LoVo (cell line): ENCODE measurements around the gene RAI1.

Source experiments
- DNase-seq: peaks from one replicate; pipeline ENCODE4 v3.0.0-alpha.2; 2016; ENCODE audit warnings: low spot score

RAI1 gene

DNA sequence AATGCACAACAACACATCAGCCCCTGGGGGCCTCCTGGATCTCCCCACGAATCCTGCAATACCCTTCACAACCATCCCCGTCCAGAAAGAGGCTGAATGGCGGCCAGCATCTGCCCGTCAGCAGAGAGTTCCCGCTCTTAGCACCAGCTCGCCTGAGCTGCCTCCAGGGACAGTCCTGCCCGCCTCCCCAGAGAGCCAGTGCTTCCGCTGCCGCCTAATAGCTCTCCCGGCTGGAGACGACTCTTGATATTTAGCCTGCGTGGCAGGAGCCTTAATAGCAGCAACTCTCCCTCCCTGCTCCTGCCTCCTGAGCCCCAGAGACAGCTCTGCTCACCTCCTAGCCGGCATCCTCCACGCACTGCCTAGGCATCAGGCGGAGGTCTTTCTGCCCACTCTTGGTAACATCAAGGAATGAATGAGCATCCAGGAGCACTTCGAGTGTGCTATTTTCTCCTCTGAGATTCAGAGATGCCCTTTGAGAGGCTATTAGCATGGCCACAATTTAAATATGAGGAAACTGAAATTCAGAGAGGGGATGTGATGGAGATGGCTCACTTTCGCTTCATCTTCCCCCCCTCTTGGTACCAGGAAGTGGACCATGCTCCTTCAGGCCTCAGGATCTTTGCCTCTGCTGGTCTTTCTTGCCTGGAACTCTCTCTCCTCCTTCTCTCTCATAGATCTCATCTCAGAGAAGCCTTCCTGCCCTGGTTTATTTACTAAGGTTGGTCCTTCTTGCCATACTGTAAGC is 67.9 kb downstream of the RAI1 start:
- DNase-seq: no peak

GRCh38 chr17:17749921-17750320 is 68.7 kb downstream of the RAI1 start:
- DNase-seq: no peak

DNA sequence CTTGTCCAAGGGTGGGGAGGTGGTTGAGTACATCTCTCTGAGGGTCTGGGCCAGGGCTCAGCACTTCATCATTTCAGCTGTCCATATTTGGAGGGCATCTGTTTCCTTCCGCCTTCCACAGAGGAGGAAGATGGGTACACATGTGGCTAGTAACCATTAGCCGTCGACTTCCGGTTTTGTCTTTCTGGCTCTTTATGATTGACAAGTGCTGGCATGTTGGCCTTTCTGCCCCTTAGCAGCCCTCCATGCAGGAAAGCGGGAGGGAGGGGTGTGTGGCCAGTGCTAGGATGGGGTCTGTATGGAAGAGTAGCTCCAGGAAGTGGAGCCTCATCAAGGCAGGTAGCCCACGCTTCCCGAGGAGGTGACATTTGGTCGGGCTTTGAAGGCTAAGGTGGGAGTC is 69.6 kb downstream of the RAI1 start:
- no peak for DNase-seq

DNA sequence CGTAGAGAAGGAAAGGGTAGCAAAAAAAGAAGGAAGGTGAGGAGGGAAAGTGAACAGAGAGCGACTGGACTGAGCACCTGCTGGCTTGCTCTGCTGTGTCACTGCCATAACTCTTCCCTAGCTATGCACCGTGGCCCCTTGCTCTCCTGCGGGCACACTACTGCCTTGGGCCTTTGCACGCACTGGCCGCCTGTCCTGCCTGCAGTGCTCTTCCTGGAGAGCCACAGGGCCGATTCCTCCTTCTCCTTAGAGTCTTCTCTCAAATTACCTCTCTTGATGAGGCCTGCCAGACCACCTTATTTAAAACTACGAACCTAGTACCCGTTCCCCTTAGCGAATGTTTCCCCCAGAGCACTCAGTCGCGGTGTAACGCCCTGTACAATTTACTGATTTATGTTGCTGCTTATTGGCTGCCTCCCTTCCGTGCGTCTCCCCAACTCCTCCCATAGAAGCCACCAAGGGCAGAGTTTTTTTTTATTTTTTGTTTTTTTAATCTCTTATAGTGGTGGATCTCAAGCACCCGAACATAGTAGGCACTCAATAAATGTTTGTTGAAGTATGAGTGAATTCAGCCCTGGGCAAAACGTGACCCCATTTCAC is 70.3 kb downstream of the RAI1 start:
- DNase-seq: no peak

DNA sequence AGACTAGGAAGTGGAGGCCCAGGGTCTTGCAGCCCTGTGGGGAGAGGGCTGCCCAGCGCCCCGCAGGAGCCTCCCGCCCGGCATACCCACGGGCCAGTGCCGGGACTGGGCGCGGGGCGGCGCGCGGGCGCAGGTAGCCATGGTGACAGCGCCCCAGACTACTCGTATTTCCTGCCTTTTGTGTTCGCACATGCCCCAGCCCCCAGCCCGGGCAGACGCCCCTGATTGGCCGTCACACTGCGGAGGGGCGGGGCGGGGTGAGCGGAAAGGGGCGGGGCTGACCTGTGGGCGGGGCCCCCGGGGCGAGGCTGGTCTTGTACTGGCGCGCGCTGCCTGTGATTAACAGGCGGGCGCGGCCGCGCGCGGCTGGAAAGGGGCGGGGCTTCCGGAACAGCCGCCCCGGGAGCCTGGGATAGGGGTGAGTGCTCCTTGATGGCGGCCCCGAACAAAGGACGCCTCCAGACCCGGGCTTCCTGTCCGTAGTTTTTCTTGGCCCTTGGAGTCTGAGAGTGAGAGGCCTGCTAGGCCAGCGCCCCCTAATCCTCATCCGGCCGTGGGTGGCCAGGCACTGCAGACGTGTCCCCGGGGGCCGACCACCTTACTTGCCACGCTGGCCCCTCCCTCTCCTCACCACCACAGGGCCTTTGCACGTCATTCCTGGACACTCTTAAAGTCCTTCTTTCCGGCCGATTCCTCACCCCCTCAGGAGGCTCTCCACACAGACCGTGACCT is 71.0 kb downstream of the RAI1 start:
- peak; percentile 95 for DNase-seq

DNA sequence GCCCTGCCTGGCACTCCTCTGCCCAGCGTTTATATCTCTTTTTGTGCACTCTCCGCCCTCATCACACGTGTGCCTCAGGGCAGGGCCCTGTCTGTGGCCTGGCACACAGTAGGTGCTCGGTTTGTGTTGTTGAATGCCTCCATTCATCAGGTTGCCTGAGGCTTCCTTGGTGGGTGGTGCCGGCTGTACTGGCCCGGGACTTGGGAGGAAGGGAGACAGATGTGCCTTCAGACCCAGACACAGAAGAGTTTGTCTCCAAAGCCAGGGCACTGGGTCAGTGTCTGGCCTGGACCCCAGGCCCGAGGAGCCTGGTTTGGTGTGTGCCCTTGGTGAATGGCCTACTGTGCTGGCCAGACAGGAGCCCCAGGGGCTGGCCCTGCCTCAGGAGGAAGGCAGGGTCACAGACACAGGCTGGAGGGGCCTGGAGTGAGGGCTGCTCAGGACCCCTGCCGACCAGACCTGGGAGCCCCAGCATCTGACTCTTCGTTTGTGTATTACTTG is 71.6 kb downstream of the RAI1 start:
- DNase-seq: no peak

DNA sequence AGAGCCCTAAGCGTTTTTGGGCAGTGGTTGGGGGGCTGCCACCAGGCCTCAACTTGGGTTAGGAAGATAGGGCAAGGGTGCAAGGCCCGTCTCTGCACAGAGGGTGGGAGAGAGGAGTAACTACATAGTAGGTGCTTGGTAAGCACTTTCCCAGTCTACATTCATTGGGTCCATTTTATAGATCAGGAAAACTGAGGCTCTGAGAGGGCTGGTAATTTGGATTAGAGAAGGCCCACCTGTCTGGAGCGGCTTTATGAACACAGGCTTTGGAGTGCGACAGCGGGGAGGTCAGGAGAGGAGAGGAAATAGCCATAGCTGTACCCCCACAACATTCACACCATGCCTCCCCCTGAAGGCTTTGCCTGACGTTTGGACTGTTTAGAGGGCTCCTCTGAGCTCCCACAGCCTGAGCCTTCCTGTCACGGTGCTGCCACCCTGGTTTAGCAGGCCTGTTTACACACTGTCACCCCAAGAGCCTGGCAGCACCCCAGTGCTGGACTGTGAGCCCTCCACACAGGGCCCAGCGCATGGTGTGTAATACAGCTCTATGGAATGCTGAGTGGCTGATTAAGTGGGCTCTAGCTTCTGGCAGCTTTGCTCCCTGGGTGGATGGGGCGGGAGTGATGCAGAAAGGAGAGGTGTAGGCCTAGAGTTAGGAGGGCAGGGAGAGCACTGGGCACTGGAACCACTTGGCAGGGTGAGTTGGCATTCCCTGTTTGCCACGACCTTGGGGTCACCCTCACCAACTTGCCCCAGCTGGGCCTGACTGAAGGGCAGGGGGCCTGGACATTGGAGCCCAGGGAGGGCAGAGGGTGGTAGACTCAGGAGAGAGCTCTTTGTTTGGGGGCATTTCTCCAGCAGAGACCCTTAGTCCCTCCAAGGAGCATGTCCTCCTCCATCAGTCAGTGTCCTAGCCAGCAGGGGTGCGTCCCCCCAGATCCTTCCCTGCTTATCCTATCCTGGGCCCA is 73.7 kb downstream of the RAI1 start:
- no peak for DNase-seq

DNA sequence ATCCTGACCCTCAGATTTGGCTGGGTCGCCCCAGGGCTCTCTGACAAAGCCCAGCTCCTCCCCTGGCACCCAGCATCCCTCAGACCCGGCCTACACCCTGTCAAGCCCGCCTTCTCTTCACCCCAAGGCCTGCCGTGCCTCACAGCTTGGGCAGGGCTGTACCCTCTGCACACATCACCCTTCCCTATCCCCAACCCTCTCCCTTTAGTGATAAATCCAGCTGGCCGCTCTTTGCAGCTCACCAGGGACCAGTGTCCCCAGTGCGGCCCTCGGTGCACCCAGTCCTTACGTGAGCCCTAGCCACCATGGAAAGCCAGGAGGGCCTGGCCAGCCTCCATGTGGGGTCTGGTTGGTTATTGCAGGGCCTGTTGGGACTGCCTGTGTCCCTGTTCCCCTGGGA is 74.5 kb downstream of the RAI1 start:
- DNase-seq: no peak

- DNase-seq: no peak
Observed at GRCh38 chr17:17757391-17757791, 76.1 kb downstream of the RAI1 start.

DNA sequence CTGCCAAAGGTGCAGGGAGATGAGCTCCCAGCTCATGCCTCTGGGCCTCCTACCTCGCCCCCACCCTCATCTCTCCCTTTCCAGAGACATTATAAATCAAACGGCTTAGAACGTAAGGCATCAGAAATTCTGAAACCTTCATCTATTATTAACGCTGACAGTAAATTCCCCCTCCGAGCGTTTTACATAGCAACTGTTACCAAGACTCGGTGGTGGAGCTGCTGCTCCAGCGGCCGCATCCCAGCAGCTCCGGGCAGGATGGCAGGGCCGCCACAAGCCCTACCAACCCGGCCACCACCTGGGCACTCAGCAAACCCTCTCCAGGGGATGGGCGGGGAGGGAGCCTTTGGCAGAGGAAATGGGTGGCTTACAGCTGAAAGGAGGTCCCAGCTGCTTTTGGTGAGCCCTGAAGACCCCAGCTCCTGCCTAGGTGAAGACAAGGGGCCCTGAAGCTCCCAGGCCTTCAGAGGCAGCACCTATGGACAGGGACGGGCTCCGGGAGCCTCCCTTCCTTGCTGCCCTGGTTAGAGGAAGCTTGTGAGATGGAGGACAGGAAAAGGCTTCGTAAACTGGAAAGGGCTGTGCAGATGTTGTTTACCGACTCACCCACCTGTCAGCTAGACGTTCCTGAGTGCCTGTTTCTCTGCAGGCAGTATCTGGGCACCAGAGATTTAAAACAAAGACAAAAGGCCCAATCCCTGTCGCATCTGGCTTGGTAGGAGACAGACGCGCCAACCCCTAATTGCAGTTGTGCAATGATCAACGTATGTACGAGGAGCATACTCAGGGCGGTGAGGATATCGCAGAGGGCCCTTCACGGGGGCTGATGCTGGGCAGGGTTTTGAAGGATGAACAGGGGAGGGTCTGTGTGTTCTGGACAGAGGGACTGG is 76.9 kb downstream of the RAI1 start:
- DNase-seq: no peak

DNA sequence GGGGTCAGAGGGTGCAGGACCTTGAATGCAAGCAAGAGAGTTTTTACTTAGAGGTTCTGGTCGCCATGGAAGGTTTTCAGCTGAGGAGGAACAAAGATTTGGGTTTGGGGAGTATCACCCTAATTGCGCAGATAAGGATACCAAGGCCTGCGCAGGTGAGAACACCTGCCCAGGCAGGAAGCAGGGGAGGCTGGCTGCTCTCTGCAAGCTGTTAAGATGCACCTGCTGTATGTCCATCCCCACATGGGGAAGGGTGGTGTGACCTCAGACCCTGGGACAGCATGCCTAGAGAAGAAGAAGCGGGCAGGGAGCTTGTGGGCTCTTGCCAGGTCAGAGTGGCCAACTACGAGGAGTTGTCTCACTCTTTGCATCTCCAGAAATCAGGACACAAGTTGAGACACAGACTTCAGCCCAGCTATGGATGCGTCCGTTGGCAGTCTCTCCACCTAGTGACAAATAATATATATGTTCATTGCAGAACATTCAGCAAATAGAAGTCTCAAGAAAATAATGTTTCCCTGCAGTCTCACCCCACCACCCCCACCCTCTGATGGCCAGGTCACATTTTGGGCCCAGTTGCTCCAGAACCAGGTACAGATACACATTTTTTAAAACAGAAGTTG is 77.8 kb downstream of the RAI1 start:
- DNase-seq: no peak

- no peak for DNase-seq
Observed at GRCh38 chr17:17760350-17760749, 79.1 kb downstream of the RAI1 start.

DNA sequence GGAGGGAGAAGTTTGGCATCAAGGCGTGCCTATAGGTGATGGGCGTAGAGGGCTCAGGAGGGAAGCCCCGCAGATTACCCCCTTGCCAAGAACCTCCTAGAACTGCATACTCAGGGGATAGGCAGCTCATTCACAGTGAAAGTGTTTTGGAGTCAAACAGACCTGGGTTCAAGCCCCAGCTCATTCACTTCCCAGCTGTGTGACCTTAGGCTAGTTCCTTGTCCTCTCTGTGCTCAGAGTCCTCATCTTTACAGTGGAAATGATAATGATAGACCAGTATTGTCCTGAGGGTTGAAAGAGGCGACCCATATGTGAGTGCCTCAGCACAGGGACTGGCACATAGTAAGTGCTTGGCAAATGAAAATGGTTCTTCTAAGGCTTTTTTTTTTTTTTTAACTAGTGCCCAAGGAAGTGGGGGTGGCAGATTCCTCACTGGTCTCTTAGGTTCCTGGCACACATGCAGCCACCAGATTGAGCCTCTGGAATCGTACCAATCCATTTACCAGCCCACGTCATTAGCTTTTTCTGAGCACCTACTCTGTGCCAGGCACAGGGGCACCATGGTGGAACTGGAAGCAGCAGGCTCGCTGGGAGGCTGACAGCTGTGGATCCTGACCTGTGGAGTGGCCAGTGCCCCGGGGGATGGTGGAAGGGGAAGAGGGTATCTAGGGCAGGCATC is 79.8 kb downstream of the RAI1 start:
- DNase-seq: no peak

DNA sequence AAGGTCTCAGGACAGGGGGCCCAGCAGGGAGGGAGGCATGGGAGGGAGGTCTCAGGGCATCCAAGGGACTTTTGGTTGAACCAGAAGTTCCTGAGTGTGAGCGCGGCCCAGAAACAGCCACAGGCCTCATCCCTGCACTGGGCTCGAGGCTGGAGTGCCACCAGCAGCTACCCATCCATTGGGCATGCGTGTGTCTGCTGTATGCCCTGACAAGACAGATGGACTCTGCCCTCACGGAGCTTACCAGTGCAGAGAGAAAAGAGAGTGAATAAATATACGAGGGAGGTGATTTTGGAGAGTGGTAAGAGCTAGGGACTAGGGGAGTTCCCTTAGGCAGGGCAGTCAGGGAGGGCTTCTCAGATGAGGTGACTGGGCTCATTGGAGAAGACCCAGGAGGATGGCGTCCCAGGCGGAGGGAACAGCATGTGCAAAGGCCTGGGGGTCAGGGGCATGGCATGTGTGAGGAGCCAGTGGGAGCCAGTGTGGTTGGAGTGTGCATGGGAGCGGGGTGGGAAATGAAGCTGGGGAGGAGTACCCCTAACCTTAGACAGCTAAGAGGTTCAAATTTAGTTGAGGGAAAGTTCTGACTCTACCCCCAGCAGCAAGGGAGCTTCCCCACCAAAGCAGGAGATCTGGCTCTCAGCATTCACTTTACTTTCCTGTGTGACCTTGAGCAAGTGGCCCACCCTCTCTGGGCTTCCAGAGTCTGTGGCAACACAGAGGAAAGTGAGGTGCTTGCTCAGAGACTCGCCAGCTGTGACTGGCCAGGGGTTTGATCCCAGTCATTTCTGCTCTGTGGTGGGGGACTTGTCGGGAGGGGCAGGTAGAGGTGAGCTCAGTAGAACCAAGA is 80.9 kb downstream of the RAI1 start:
- no peak for DNase-seq

- no peak for DNase-seq
Observed at GRCh38 chr17:17762744-17763105, 81.5 kb downstream of the RAI1 start.

DNA sequence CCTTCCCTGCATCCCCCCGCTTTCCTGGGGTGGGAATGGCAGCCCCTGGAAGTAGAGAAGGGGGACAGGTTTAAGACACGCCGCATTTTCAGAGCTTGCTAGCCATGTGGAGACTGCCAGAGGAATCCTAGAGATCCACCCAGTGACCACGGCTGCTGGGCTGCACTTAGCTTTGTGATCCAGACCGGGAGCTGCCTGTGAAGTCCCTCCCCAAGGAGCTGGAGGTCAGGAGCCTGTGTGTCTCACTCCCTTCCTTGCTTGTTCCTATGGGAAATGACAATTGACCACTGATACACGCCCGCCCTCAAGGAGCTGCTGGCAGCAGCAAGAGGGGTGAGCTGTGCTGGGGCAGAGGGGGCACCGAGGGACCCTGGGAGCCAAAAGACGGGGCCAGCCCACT is 81.9 kb downstream of the RAI1 start:
- DNase-seq: no peak

DNA sequence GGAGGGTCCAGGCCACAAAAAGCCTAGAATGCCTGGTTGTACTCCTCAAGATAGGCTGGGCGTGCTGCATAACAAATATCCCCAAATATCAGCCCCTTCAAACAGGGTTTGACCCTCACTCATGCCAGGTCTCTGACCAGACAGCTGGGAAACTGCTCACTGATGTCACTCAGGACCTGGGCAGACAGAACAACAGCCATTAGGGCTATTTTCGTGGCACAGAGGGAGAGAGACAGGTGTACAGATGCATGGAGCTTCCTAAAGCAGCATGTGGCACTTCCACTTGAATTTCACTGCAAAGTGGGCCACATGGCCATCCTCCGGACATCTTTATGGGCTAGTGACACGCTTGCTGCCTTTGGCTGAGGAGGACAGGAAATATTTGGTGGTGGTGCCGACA is 82.5 kb downstream of the RAI1 start:
- DNase-seq: no peak

DNA sequence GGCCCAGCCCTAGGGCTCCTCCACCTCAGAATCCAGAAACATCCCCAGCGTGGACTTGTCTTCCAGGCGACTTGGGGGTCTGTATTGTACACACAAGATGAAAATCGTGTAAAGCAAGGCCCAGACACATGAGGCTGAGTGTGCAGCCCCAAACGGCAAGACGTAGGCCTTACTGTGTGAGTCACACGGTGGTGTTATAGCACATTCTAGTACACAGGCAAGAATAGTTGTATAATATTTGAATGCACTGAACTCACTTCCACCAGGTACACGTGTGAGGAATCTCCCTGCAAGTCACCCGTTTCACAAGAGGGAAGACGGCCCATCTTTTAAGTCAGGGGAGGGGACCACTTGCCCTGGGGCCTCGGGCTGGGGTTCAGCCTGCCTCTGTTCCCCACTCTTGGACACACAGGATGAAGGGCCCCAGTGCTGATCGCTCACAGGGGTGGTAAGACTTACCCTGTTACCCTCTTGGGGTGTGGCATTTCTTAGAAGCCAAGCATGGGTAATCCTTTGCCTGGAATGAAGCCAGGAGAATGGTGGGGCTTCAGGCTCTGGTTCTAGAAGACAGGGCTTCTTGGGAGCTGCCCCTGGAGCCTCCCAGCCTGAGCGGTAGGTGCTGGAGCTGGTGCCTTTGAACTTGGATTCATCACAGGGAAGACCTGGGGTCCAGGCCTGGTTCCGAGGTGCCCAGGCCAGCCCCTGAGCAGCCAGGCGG is 84.3 kb downstream of the RAI1 start:
- DNase-seq: no peak
